Body of pancreas (tissue), 4 donors: ENCODE results near the gene SLC44A1. TPM values are rescaled to one million over a fixed set of nuclear protein-coding genes. Genes with fewer than 3 reads are reported as not detected.

Experiments used
- ATAC-seq: fragments of 150-250 bp; one replicate; pipeline ENCODE4 v1.9.1; 2016
- DNase-seq, 4 donors: peaks; one replicate each; pipeline ENCODE4 v3.0.0-alpha.2; 2019
- H3K27ac ChIP-seq, 4 donors: fragments of 200-600 bp; sonication (generic); 1 replicate in 3 of 4; 2 replicates in 1 of 4; pipeline versions ENCODE4 v1.5.1 to v1.6.1; 2016 to 2019; ENCODE audit warnings: mild to moderate bottlenecking in 1 of 4, mixed read lengths in 1 of 4, moderate library complexity in 1 of 4
- H3K27me3 ChIP-seq, 2 donors: fragments of 200-600 bp; sonication (generic); one replicate each; pipeline ENCODE4 v1.6.0; 2016; ENCODE audit warnings: mild to moderate bottlenecking in 1 of 2
- H3K36me3 ChIP-seq, 2 donors: fragments of 200-600 bp; sonication (generic); replicated peaks in 1 of 2; 2 replicates each; pipeline ENCODE4 v1.5.1; 2016; ENCODE audit warnings: low read depth in 2 of 2; ENCODE audit not compliant: insufficient read depth in 1 of 2
- H3K4me1 ChIP-seq: fragments of 200-600 bp; sonication (generic); one replicate; pipeline ENCODE4 v1.6.0; 2016
- H3K4me3 ChIP-seq, 2 donors: fragments of 200-600 bp; sonication (generic); 1 replicate in 1 of 2; 2 replicates in 1 of 2; pipeline ENCODE4 v1.5.1; 2016 to 2019
- H3K9me3 ChIP-seq, 3 donors: fragments of 200-600 bp; sonication (generic); 1 replicate in 2 of 3; 2 replicates in 1 of 3; pipeline ENCODE4 v1.5.1; 2016
- CTCF ChIP-seq, 7 experiments: fragments of 450-650 bp in 4 of 7; fragments of 200-600 bp in 3 of 7; sonication (generic) in 3 of 7; IDR thresholded peaks; one replicate each; pipeline ENCODE4 v1.5.1; 2016 to 2019; ENCODE audit warnings: antibody characterized with exemption in 7 of 7
- POLR2A ChIP-seq, 3 donors: fragments of 450-650 bp; IDR thresholded peaks; one replicate each; pipeline ENCODE4 v1.6.1; 2016; ENCODE audit warnings: antibody characterized with exemption in 3 of 3, mild to moderate bottlenecking in 2 of 3
- WGBS, 2 donors: methylation state at CpG; one replicate each; pipeline ENCODE4 v1.1.5; 2017; 5-methylcytosine and 5-hydroxymethylcytosine counted together
- intact Hi-C: fragments of 100-400 bp; cut with DNase I; formaldehyde crosslinking; loops from one replicate; pipeline ENCODE4 v1.15.1; 2023
- total RNA-seq, 2 donors: library from RNA; depleted of rRNA; stranded (reverse); fragments of >200 nt; gene quantifications; one replicate each; pipeline ENCODE4 v1.1.0, GENCODE V29; 2016

Gene SLC44A1
- total RNA-seq, 2 donors from 2014 or later = 15.5 to 39.4 TPM

- Histone ChIP-seq H3K4me1 (no peaks in the 10 kb centered on the region), H3K27me3 (no peaks in the 10 kb centered on the region), H3K9me3 (no peaks in the 10 kb centered on the region), H3K36me3 (no peaks in the 10 kb centered on the region), H3K27ac (no peak overlapping the region), H3K4me3 (no peak overlapping the region)
- intact Hi-C loops = no loop called here
- TF ChIP-seq POLR2A (IDR thresholded peaks at IDR 0.05) (no peak), CTCF (IDR thresholded peaks at IDR 0.05) (no peak)
- no peak for ATAC-seq
- no peak for DNase-seq
Observed at GRCh38 chr9:105232207-105232606, 12.2 kb upstream of the SLC44A1 start.

- intact Hi-C loops = no loop called here
Observed at GRCh38 chr9:105233873-105234272, 10.6 kb upstream of the SLC44A1 start.

GRCh38 chr9:105236261-105236660, 8.2 kb upstream of the SLC44A1 start:
- no peak for ATAC-seq
- DNase-seq = no peak
- intact Hi-C loops = no loop called here
- Histone ChIP-seq H3K9me3 (no peaks in the 10 kb centered on the region), H3K4me3 (no peak overlapping the region), H3K27me3 (no peaks in the 10 kb centered on the region), H3K36me3 (no peaks in the 10 kb centered on the region), H3K4me1 (no peaks in the 10 kb centered on the region), H3K27ac (no peak overlapping the region)
- 75 to 95% methylated on average over 1 of the region's 1 CpG for WGBS, 2 donors
- no peak for TF ChIP-seq POLR2A (IDR thresholded peaks at IDR 0.05)
- no peak for TF ChIP-seq CTCF (IDR thresholded peaks at IDR 0.05)

More at GRCh38 chr9:105233873-105234272, 10.6 kb upstream of the SLC44A1 start:
- H3K27me3 ChIP-seq = no peaks in the 10 kb centered on the region
- H3K27ac ChIP-seq = no peak overlapping the region
- no peak overlapping the region for H3K4me3 ChIP-seq
- no peaks in the 10 kb centered on the region for H3K4me1 ChIP-seq
- ATAC-seq = no peak
- DNase-seq = no peak
- no peak for TF ChIP-seq POLR2A (IDR thresholded peaks at IDR 0.05)
- no peak for TF ChIP-seq CTCF (IDR thresholded peaks at IDR 0.05)
- no peaks in the 10 kb centered on the region for H3K36me3 ChIP-seq
- no peaks in the 10 kb centered on the region for H3K9me3 ChIP-seq

- TF ChIP-seq POLR2A (IDR thresholded peaks at IDR 0.05) = no peak
- TF ChIP-seq CTCF (IDR thresholded peaks at IDR 0.05) = no peak
- Histone ChIP-seq H3K27ac (no peak overlapping the region), H3K9me3 (no peaks in the 10 kb centered on the region), H3K36me3 (no peaks in the 10 kb centered on the region), H3K27me3 (no peaks in the 10 kb centered on the region), H3K4me3 (no peak overlapping the region), H3K4me1 (no peaks in the 10 kb centered on the region)
- ATAC-seq (no peak), DNase-seq (no peak)
- 58 to 86% methylated on average over 2 to 3 of the region's 3 CpGs for WGBS, 2 donors
- intact Hi-C loops = no loop called here
Observed at GRCh38 chr9:105237246-105237645, 7.2 kb upstream of the SLC44A1 start.

- H3K4me1 ChIP-seq = no peaks in the 10 kb centered on the region
- H3K27ac ChIP-seq = no peak overlapping the region
- H3K36me3 ChIP-seq = no peaks in the 10 kb centered on the region
- no peak overlapping the region for H3K4me3 ChIP-seq
- no peak for TF ChIP-seq POLR2A (IDR thresholded peaks at IDR 0.05)
- TF ChIP-seq CTCF (IDR thresholded peaks at IDR 0.05) = no peak
- ATAC-seq = no peak
- intact Hi-C loops = no loop called here
- DNase-seq = peak; percentile 20 to 54 (median 35)
- WGBS, 2 donors = 31 to 43% methylated on average over 3 of the region's 3 CpGs
- no peaks in the 10 kb centered on the region for H3K9me3 ChIP-seq
- no peaks in the 10 kb centered on the region for H3K27me3 ChIP-seq
Observed at GRCh38 chr9:105238302-105238701, 6.1 kb upstream of the SLC44A1 start.
